ENCODE results near the gene NOL8. TPM values are rescaled to one million over a fixed set of nuclear protein-coding genes. Genes with fewer than 3 reads are reported as not detected.

NOL8 gene
- total RNA-seq, 1 experiment from 2014 or later = 48.4 TPM

DNA sequence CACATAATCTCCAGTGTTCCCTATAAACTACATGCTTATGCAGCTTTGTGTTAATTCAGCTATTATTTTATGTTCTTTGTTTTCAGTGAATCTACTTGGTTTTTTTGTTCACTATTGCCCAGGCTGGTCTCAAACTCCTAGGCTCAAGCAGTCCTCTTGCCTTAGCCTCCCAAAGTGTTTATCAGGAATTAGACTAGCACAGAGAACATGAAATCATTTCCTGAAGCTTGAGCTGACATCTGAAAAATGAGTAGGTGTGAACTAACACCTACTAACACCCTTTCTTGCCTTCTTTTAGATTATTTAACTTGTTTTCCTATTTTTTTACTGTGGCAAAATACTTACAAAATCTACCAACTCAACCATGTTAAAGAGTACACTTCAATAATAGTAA is 25.6 kb upstream of the NOL8 start:
- Histone ChIP-seq H4K5ac (ENCODE audit: insufficient read length, low read depth, low read length) (no peak overlapping the region), H3K4ac (ENCODE audit: low read depth, low read length) (no peak overlapping the region), H2BK12ac (ENCODE audit: insufficient read length, low read depth, low read length) (no peak overlapping the region), H3K4me2 (ENCODE audit: insufficient read depth, insufficient read length, low read length) (no peak overlapping the region), H3K14ac (ENCODE audit: insufficient read depth, low read length) (no peak overlapping the region), H3K79me1 (ENCODE audit: insufficient read depth, low read depth, low read length, poor library complexity, severe bottlenecking) (no peaks in the 10 kb centered on the region), H2BK5ac (ENCODE audit: insufficient read length, low read length) (no peak overlapping the region), H2AK5ac (ENCODE audit: insufficient read length, low read length) (no peak overlapping the region), H3K9ac (ENCODE audit: extremely low read depth, insufficient read length, low read length) (no peak overlapping the region), H4K91ac (ENCODE audit: insufficient read length, low read depth, low read length) (no peak overlapping the region), H3K56ac (ENCODE audit: insufficient read length, low read depth, low read length) (no peak overlapping the region), H2BK120ac (ENCODE audit: low read depth, low read length, poor library complexity, severe bottlenecking) (no peak overlapping the region), H2BK15ac (ENCODE audit: low read depth, low read length) (no peak overlapping the region), H3K27me3 (ENCODE audit: insufficient read depth, low read length) (no peaks in the 10 kb centered on the region), H2BK20ac (ENCODE audit: low read depth, low read length, poor library complexity, severe bottlenecking) (no peak overlapping the region), H3K18ac (ENCODE audit: insufficient read length, low read depth, low read length) (no peak overlapping the region), H4K20me1 (ENCODE audit: control insufficient read depth, insufficient read depth, insufficient read length) (no peaks in the 10 kb centered on the region), H3K4me1 (ENCODE audit: insufficient read depth, low read length) (no peaks in the 10 kb centered on the region), H3K23me2 (ENCODE audit: insufficient read length, low read depth, low read length, poor library complexity, severe bottlenecking) (no peaks in the 10 kb centered on the region), H3K9me3 (ENCODE audit: control insufficient read depth, low read depth, low read length) (no peaks in the 10 kb centered on the region), H3T11ph (ENCODE audit: low read length) (no peak overlapping the region), H2AFZ (ENCODE audit: low read length) (no peak overlapping the region), H4K8ac (replicated peaks; ENCODE audit: insufficient read length, low read depth, low read length) (no peak overlapping the region), H3K79me2 (ENCODE audit: insufficient read depth, low read length) (no peaks in the 10 kb centered on the region), H3K27ac (ENCODE audit: insufficient read length, low read depth, low read length) (no peak overlapping the region), H3K23ac (ENCODE audit: insufficient read length, low read depth, low read length) (no peak overlapping the region)
- H3K4me1 Mint-ChIP-seq = no peaks in the 10 kb centered on the region
- H3K27ac Mint-ChIP-seq = no peak overlapping the region; a peak in 1 of 7 replicates
- peaks cover 10 to 27% (median 16%) of the 10 kb centered on the region in 3 experiments; a peak in 6 of 7 replicates for H3K36me3 Mint-ChIP-seq (ENCODE audit: insufficient read depth in 1 of 3, low read depth in 3 of 3)
- TF ChIP-seq, protein P1, sequence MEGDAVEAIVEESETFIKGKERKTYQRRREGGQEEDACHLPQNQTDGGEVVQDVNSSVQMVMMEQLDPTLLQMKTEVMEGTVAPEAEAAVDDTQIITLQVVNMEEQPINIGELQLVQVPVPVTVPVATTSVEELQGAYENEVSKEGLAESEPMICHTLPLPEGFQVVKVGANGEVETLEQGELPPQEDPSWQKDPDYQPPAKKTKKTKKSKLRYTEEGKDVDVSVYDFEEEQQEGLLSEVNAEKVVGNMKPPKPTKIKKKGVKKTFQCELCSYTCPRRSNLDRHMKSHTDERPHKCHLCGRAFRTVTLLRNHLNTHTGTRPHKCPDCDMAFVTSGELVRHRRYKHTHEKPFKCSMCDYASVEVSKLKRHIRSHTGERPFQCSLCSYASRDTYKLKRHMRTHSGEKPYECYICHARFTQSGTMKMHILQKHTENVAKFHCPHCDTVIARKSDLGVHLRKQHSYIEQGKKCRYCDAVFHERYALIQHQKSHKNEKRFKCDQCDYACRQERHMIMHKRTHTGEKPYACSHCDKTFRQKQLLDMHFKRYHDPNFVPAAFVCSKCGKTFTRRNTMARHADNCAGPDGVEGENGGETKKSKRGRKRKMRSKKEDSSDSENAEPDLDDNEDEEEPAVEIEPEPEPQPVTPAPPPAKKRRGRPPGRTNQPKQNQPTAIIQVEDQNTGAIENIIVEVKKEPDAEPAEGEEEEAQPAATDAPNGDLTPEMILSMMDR (conservative IDR thresholded peaks at IDR 0.05) = no peak
- H3K4me3 Mint-ChIP-seq = no peak overlapping the region
- H3K27me3 Mint-ChIP-seq (ENCODE audit: low read depth) = no peaks in the 10 kb centered on the region
- DNase-seq = no peak
- peaks cover 7 to 8% of the 10 kb centered on the region in 2 experiments for H3K9me3 Mint-ChIP-seq

Measured in H9 (cell line).